SK-N-SH (cell line): Measurements from ENCODE around the gene HGS. TPM values are rescaled to one million over a fixed set of nuclear protein-coding genes. Genes with fewer than 3 reads are reported as not detected.

Experiments
- CTCF ChIA-PET: fragments of 300-600, 350-600 bp; formaldehyde crosslinking; extraction: SDS; loops from one replicate; lab custom pipeline; 2021; lab: Yijun Ruan, JAX
- POLR2A ChIA-PET: fragments of 350-600 bp; sonication (Branson Sonifier 250); formaldehyde crosslinking; extraction: SDS; loops from one replicate; lab custom pipeline; 2020; ENCODE audit warnings: antibody characterized with exemption, inconsistent platforms; lab: Yijun Ruan, JAX
- DNase-seq: peaks from one replicate; pipeline ENCODE4 v3.0.0; 2012
- H2AFZ ChIP-seq: fragments of 200-600 bp; sonication (generic); 2 replicates; pipeline ENCODE4 v1.8.1; 2016; ENCODE audit warnings: antibody characterized with exemption, mild to moderate bottlenecking, low read depth
- H3F3A ChIP-seq: fragments of 200-600 bp; sonication (generic); replicated peaks from 2 replicates; pipeline ENCODE3; 2016; ENCODE audit warnings: antibody characterized with exemption, mild to moderate bottlenecking; ENCODE audit not compliant: insufficient read depth
- H3K27ac ChIP-seq, 2 experiments: fragments of 200-500 bp in 1 of 2; fragments of 200-600 bp in 1 of 2; sonication (Bioruptor generic) in 1 of 2; sonication (generic), shearing (Covaris generic) in 1 of 2; 2 replicates each; pipeline versions ENCODE4 v1.5.1 to v1.6.1; 2014 to 2016; ENCODE audit warnings: low read depth in 2 of 2, inconsistent platforms in 1 of 2, low read length in 1 of 2, mild to moderate bottlenecking in 1 of 2, mixed read lengths in 1 of 2
- H3K27me3 ChIP-seq: fragments of 200-600 bp; sonication (generic), shearing (Covaris generic); 2 replicates; pipeline ENCODE4 v1.6.1; 2016; ENCODE audit warnings: mixed run types; ENCODE audit not compliant: insufficient read depth
- H3K36me3 ChIP-seq, 2 experiments: fragments of 200-500 bp in 1 of 2; fragments of 200-600 bp in 1 of 2; sonication (Bioruptor generic) in 1 of 2; sonication (generic) in 1 of 2; replicated peaks in 1 of 2; 2 replicates each; pipeline versions ENCODE3 to v1.5.1; 2014 to 2016; ENCODE audit warnings: low read length in 1 of 2, mild to moderate bottlenecking in 1 of 2; ENCODE audit not compliant: insufficient read depth in 2 of 2, control insufficient read depth in 1 of 2
- H3K4me1 ChIP-seq, 2 experiments: fragments of 200-500 bp in 1 of 2; fragments of 200-600 bp in 1 of 2; sonication (Bioruptor generic) in 1 of 2; sonication (generic), shearing (Covaris generic) in 1 of 2; 2 replicates each; pipeline versions ENCODE4 v1.5.1 to v1.6.1; 2014 to 2016; ENCODE audit warnings: low read depth in 1 of 2, low read length in 1 of 2, mixed run types in 1 of 2; ENCODE audit not compliant: insufficient read depth in 2 of 2, control insufficient read depth in 1 of 2
- H3K4me2 ChIP-seq: fragments of 200-600 bp; sonication (generic), shearing (Covaris generic); 2 replicates; pipeline ENCODE4 v1.6.1; 2017; ENCODE audit warnings: mixed run types
- H3K4me3 ChIP-seq, 2 experiments: fragments of 200-500 bp in 1 of 2; fragments of 200-600 bp in 1 of 2; sonication (Bioruptor generic) in 1 of 2; sonication (generic), shearing (Covaris generic) in 1 of 2; 2 replicates each; pipeline versions ENCODE4 v1.5.1 to v1.8.1; 2014 to 2016; ENCODE audit warnings: low read depth in 2 of 2, inconsistent platforms in 1 of 2, low read length in 1 of 2, mild to moderate bottlenecking in 1 of 2, mixed read lengths in 1 of 2, moderate library complexity in 1 of 2
- H3K79me2 ChIP-seq: fragments of 200-600 bp; sonication (generic); 2 replicates; pipeline ENCODE4 v1.8.1; 2017; ENCODE audit warnings: mild to moderate bottlenecking; ENCODE audit not compliant: insufficient read depth
- H3K9ac ChIP-seq: fragments of 200-600 bp; sonication (generic); 2 replicates; pipeline ENCODE4 v1.6.1; 2017; ENCODE audit warnings: mixed run types
- H3K9me2 ChIP-seq: fragments of 200-600 bp; sonication (generic); 2 replicates; pipeline ENCODE4 v1.6.1; 2017; ENCODE audit warnings: mixed run types
- H3K9me3 ChIP-seq: fragments of 200-600 bp; sonication (generic); 2 replicates; pipeline ENCODE4 v1.6.1; 2017; ENCODE audit warnings: mixed run types, mild to moderate bottlenecking, moderate library complexity
- H4K20me1 ChIP-seq: fragments of 200-600 bp; sonication (generic); 2 replicates; pipeline ENCODE4 v1.6.1; 2017; ENCODE audit warnings: mild to moderate bottlenecking, mixed run types; ENCODE audit not compliant: insufficient read depth
- CHD2 ChIP-seq: fragments of 150-350 bp; IDR thresholded peaks from 2 replicates; pipeline ENCODE4 v1.6.1; 2018; ENCODE audit warnings: low read length; ENCODE audit not compliant: partially characterized antibody
- CTCF ChIP-seq: fragments of 200-600 bp; sonication (generic); IDR thresholded peaks from 2 replicates; pipeline ENCODE4 v1.6.1; 2017; ENCODE audit warnings: antibody characterized with exemption, mild to moderate bottlenecking, moderate library complexity
- ELF1 ChIP-seq: IDR thresholded peaks from 2 replicates; pipeline ENCODE4 v1.4.0; 2012
- EP300 ChIP-seq, 2 experiments: IDR thresholded peaks; 2 replicates each; pipeline versions ENCODE4 v1.4.0 to v1.6.1; 2012; ENCODE audit warnings: borderline replicate concordance in 1 of 2, low read depth in 1 of 2, low read length in 1 of 2
- FOSL2 ChIP-seq: IDR thresholded peaks from 2 replicates; pipeline ENCODE4 v1.4.0; 2012; ENCODE audit warnings: low read depth, mild to moderate bottlenecking, moderate library complexity, borderline replicate concordance
- FOXJ3 ChIP-seq: sonication (generic); formaldehyde crosslinking; IDR thresholded peaks from 2 replicates; pipeline ENCODE4 v1.5.1; 2020; ENCODE audit warnings: mild to moderate bottlenecking, missing genetic modification reagents
- GABPA ChIP-seq: IDR thresholded peaks from 2 replicates; pipeline ENCODE4 v1.4.0; 2012; ENCODE audit warnings: low read depth, mild to moderate bottlenecking
- GATA2 ChIP-seq: sonication (generic); formaldehyde crosslinking; IDR thresholded peaks from 2 replicates; pipeline ENCODE4 v1.5.0; 2020; ENCODE audit warnings: mild to moderate bottlenecking, missing genetic modification reagents
- IRF3 ChIP-seq: fragments of 150-350 bp; IDR thresholded peaks from 2 replicates; pipeline ENCODE4 v1.6.1; 2016; ENCODE audit warnings: mild to moderate bottlenecking, low read depth, low read length
- JUND ChIP-seq: IDR thresholded peaks from 2 replicates; pipeline ENCODE4 v1.4.0; 2012
- MAX ChIP-seq: IDR thresholded peaks from 2 replicates; pipeline ENCODE4 v1.4.0; 2012; ENCODE audit warnings: low read depth
- MXI1 ChIP-seq: IDR thresholded peaks from 2 replicates; pipeline ENCODE4 v1.6.1; 2012; ENCODE audit warnings: mild to moderate bottlenecking, low read depth, low read length, improper control_type of control experiment
- NRF1 ChIP-seq: IDR thresholded peaks from 2 replicates; pipeline ENCODE4 v1.6.1; 2012; ENCODE audit warnings: low read depth, mild to moderate bottlenecking, low read length
- POLR2AphosphoS5 ChIP-seq: IDR thresholded peaks from 2 replicates; pipeline ENCODE4 v1.6.1; 2012; ENCODE audit warnings: low read depth, low read length
- RCOR1 ChIP-seq: fragments of 150-350 bp; IDR thresholded peaks from 2 replicates; pipeline ENCODE4 v1.6.1; 2017; ENCODE audit warnings: antibody characterized with exemption, low read length
- REST ChIP-seq: IDR thresholded peaks from 2 replicates; pipeline ENCODE4 v1.6.1; 2012; ENCODE audit warnings: mild to moderate bottlenecking, low read depth, low read length, moderate library complexity
- RXRA ChIP-seq: IDR thresholded peaks from 2 replicates; pipeline ENCODE4 v1.4.0; 2012; ENCODE audit warnings: low read depth, mild to moderate bottlenecking, borderline replicate concordance
- SMC3 ChIP-seq: IDR thresholded peaks from 2 replicates; pipeline ENCODE4 v1.6.1; 2012; ENCODE audit warnings: low read depth, low read length, improper control_type of control experiment
- TAF1 ChIP-seq: IDR thresholded peaks from 2 replicates; pipeline ENCODE4 v1.6.1; 2012; ENCODE audit warnings: low read depth, mild to moderate bottlenecking, low read length, moderate library complexity, borderline replicate concordance
- TCF12 ChIP-seq: IDR thresholded peaks from 2 replicates; pipeline ENCODE4 v1.4.0; 2012
- TEAD4 ChIP-seq: IDR thresholded peaks from 2 replicates; pipeline ENCODE4 v1.4.0; 2012; ENCODE audit warnings: mild to moderate bottlenecking, borderline replicate concordance; ENCODE audit not compliant: insufficient read depth
- USF1 ChIP-seq: IDR thresholded peaks from 2 replicates; pipeline ENCODE4 v1.4.0; 2012; ENCODE audit warnings: low read depth, borderline replicate concordance
- USF2 ChIP-seq: fragments of 150-350 bp; IDR thresholded peaks from 2 replicates; pipeline ENCODE4 v1.6.1; 2017; ENCODE audit warnings: antibody characterized with exemption, low read length, low read depth, borderline replicate concordance
- YY1 ChIP-seq: IDR thresholded peaks from 2 replicates; pipeline ENCODE4 v1.4.0; 2012; ENCODE audit warnings: low read depth, mild to moderate bottlenecking
- WGBS: methylation state at CpG from one replicate; pipeline ENCODE4 v1.1.6; 2017; ENCODE audit warnings: low lambda C conversion rate; 5-methylcytosine and 5-hydroxymethylcytosine counted together
- polyA plus RNA-seq, 3 experiments: library from polyadenylated mRNA; depleted of rRNA; stranded (reverse); fragments of >200 nt; gene quantifications; 2 replicates each; pipeline ENCODE4 v1.2.3, GENCODE V29; 2012

HGS gene
- polyA plus RNA-seq, 1 of the 3 experiments (the other 2 are of a cell fraction) = 192 TPM

- peak; percentile 100 for DNase-seq
- Histone ChIP-seq H3K27me3 (no peaks in the 10 kb centered on the region), H3K79me2 (peaks cover 67% of the 10 kb centered on the region), H4K20me1 (no peaks in the 10 kb centered on the region), H3K9ac (peak within 1 kb of the TSS; percentile 96), H3K4me2 (peak within 1 kb of the TSS; percentile 92), H3K4me1 (peaks cover 18 to 22% of the 10 kb centered on the region in 2 experiments; a peak in 3 of 4 replicates), H3K36me3 (peaks cover 28 to 40% of the 10 kb centered on the region in 2 experiments), H3F3A (peaks cover 7% of the 10 kb centered on the region), H3K4me3 (peak within 1 kb of the TSS; percentile 74 to 96), H3K9me2 (no peaks in the 10 kb centered on the region), H3K27ac (peak within 1 kb of the TSS; percentile 71 to 80), H3K9me3 (no peaks in the 10 kb centered on the region), H2AFZ (peak within 1 kb of the TSS; percentile 63)
- 1% methylated on average over 54 of the region's 96 CpGs for WGBS
- POLR2A ChIA-PET = interaction anchor here (0.6 to 2.3 kb wide), 10 partner anchors 9 to 225 kb away, joined by 3 to 7 read pairs (median 4); partner anchors contain the start of genes ALYREF, ARL16, HGS and MCRIP1
- CTCF ChIA-PET = interaction anchor here (0.6 to 2.9 kb wide), 5 partner anchors 9 to 540 kb away, joined by 3 to 12 read pairs (median 6); partner anchors contain the start of gene MRPL12
- TF ChIP-seq GABPA (peak; percentile 99), NRF1 (no peak), FOSL2 (no peak), POLR2AphosphoS5 (peak; percentile 97), GATA2 (CRISPR knock-in tag) (peak; percentile 13; the same call in 1 of the 2 replicates), REST (peak; percentile 22; the same call in 1 of the 2 replicates), USF1 (peak; percentile 42; the same call in 1 of the 2 replicates), MAX (peak; percentile 97; the same call in 1 of the 2 replicates), MXI1 (peak; percentile 93), SMC3 (no peak), TAF1 (peak; percentile 98), TCF12 (no peak), EP300 (IDR thresholded peaks at IDR 0.05; ENCODE audit: borderline replicate concordance in 1 of 2, low read depth in 1 of 2, low read length in 1 of 2) (no peak), RXRA (no peak), YY1 (peak; percentile 92), JUND (no peak), CTCF (no peak), ELF1 (peak; percentile 100), USF2 (no peak), FOXJ3 (0 out of 2 replicates have a peak, but pooled peaks have one; percentile 7), RCOR1 (no peak), IRF3 (no peak; the same call in 1 of the 2 replicates), CHD2 (peak; percentile 94), TEAD4 (no peak)
Observed at GRCh38 chr17:81666342-81667191, 17.2 kb upstream of the HGS start, which contains the start of the genes CCDC137 and OXLD1. Gene CCDC137, plus strand, starts transcription at chr17:81666737. Its CDS starts 30 bp downstream, at chr17:81666767. Gene OXLD1, minus strand, starts transcription at chr17:81666605. Its CDS starts 28 bp downstream, at chr17:81666577.
